Measurements from ENCODE around the gene MUS81. TPM values are rescaled to one million over a fixed set of nuclear protein-coding genes. Genes with fewer than 3 reads are reported as not detected.

The MUS81 gene
- total and polyA plus RNA-seq, 7 donors: 33.5 to 61.8 (median 42.9) TPM

DNA sequence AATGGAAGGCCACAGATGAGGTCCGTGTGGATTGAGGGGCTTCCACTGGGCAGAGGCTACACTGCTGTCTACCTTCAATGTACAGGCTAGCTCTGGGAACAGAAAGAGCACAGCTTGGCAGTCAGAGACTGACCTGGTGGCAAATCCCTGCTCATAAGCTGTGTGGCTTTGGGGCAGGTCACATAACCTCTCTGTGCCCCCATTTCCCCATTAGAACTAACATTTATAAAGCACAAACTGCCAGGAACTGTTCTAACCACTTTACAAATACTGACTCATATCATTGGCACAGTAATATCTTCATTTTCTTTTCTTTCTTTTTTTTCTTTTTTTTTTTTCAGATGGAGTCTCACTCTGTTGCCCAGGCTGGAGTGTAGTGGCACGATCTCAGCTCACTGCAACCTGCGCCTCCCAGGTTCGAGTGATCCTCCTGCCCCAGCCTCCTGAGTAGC is 36.8 kb downstream of the MUS81 start:
- intact Hi-C loops (cut with DNase I): no loop called here
- no peak overlapping the region for H3K4me3 ChIP-seq
- H3K36me3 ChIP-seq: no peaks in the 10 kb centered on the region
- H3K27ac ChIP-seq: no peak overlapping the region
- H3K27me3 ChIP-seq: peaks cover 0 to 15% (median 8%) of the 10 kb centered on the region in 3 donors
- WGBS, 2 donors: 91 to 94% methylated on average over 4 of the region's 4 CpGs
- H3K4me1 ChIP-seq: peaks cover 0 to 42% (median 36%) of the 10 kb centered on the region in 4 donors
- DNase-seq: no peak
- TF ChIP-seq EP300 (IDR thresholded peaks at IDR 0.05) (no peak), POLR2A (IDR thresholded peaks at IDR 0.05) (no peak), CTCF (IDR thresholded peaks at IDR 0.05) (no peak), POLR2AphosphoS5 (IDR thresholded peaks at IDR 0.05) (no peak)
- H3K9me3 ChIP-seq: no peaks in the 10 kb centered on the region

DNA sequence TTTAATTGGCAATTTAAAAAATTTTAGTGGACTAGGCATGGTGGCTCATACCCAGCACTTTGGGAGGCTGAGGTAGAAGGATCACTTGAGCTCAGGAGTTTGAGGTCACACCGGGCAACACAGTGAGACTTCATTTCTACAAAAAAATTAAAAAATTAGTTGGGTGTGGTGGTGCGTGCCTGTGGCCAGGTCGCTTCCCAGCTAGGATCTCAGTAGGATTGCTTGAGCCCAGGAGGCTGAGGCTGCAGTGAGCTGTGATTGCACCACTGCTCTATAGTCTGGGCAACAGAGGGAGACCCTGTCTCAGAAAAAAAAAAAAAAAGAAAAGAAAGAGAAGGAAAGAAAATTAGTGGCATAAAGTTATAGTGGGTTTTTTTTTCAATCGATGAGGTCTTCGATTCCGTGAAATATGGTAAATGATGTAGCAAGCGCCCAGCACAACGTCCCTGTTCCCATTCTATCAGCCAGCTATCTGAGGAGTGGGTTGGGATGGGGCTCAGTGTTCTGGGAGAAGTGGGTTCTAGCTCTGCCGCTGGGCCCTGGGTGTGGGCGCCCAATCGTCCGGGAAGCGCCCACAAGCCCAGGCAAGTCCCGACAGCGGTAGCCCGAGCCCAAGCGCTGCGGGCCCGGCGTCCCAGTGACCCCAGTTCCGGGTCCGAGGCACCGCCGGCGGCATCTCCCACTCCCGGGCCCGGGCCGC is 38.6 kb downstream of the MUS81 start:
- H3K4me3 ChIP-seq: peak overlapping the region; percentile 15 to 70 (median 57)
- no peaks in the 10 kb centered on the region for H3K9me3 ChIP-seq
- H3K4me1 ChIP-seq: peaks cover 0 to 25% (median 18%) of the 10 kb centered on the region in 4 donors
- WGBS, 2 donors: 23 to 26% methylated on average over 28 of the region's 28 CpGs
- intact Hi-C loops (cut with DNase I): no loop called here
- no peak for DNase-seq
- peaks cover 0 to 15% (median 8%) of the 10 kb centered on the region in 3 donors for H3K27me3 ChIP-seq
- H3K27ac ChIP-seq: peak overlapping the region in 2 of 4 donors; percentile 76 to 79
- TF ChIP-seq POLR2A (IDR thresholded peaks at IDR 0.05) (no peak), EP300 (IDR thresholded peaks at IDR 0.05) (no peak), POLR2AphosphoS5 (IDR thresholded peaks at IDR 0.05) (no peak), CTCF (IDR thresholded peaks at IDR 0.05) (no peak)
- no peaks in the 10 kb centered on the region for H3K36me3 ChIP-seq

GRCh38 chr11:65899356-65900124 is 39.3 kb downstream of the MUS81 start:
- DNase-seq: peak; percentile 82
- Histone ChIP-seq H3K4me3 (peak overlapping the region; percentile 15 to 70 (median 57)), H3K36me3 (no peaks in the 10 kb centered on the region), H3K27ac (peak overlapping the region; percentile 53 to 79 (median 74)), H3K27me3 (peaks cover 0 to 15% (median 8%) of the 10 kb centered on the region in 3 donors), H3K9me3 (no peaks in the 10 kb centered on the region), H3K4me1 (peaks cover 0 to 21% (median 16%) of the 10 kb centered on the region in 4 donors)
- TF ChIP-seq POLR2AphosphoS5 (IDR thresholded peaks at IDR 0.05) (peak in 3 of 4 donors; percentile 18 to 55 (median 33)), EP300 (IDR thresholded peaks at IDR 0.05) (no peak)
- intact Hi-C loops (cut with DNase I): loop anchor here (2.0 kb wide), 1 partner anchor 15 kb away; no protein-coding TSS in a partner anchor
- WGBS, 2 donors: 3% methylated on average over 78 of the region's 78 CpGs

DNA sequence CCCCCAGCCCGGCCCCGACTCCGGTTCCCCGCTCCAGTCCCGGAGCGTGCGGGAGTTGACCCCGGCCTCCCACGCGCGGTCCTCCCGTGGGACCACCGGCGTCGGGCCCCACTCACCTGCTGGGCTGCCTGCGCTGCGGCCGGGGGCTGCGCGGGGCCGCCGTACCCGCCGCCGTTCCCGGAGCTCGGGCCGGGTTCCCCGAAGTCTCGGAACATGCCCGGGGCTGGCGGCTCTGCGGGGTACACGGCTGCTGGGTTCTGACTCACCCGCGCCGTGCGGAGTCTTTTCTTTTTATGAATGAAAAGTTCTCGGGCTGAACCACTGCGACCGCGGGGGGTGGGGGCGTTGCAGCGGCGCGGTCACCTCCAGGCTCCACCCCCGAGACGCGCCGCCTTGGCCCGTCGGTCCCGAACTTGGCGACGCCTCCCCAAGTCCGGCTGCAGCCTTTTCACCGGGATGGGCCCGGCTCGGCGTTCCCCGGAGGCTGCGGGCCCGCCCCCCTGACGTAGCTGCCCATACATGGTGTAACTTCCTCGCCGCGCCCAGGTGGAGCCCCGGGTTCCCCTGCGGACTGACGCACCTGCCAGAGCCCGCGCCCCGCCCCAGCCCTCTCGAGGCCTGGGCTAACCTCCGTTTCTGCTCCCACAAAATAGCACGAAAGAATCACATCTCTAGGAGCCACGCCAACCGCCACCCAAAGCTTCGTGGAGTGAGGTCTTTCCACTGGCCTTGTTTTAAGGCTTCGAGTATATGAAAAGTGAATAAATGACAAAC is 40.1 kb downstream of the MUS81 start, which contains the start of gene FOSL1:
Gene FOSL1, minus strand, starts transcription at position 264 of the 774 bp plus-strand sequence. Its CDS starts 49 bp downstream, at position 215.
- DNase-seq: peak; percentile 93
- TF ChIP-seq POLR2AphosphoS5 (IDR thresholded peaks at IDR 0.05) (peak; percentile 47 to 87 (median 70)), EP300 (IDR thresholded peaks at IDR 0.05) (no peak)
- intact Hi-C loops (cut with DNase I): loop anchor here (2.0 kb wide), 1 partner anchor 14 kb away; no protein-coding TSS in a partner anchor

GRCh38 chr11:65900899-65901180 is 40.6 kb downstream of the MUS81 start:
- no peaks in the 10 kb centered on the region for H3K36me3 ChIP-seq
- 33 to 68% methylated on average over 11 of the region's 11 CpGs for whole genome bisulfite sequencing, 2 donors
- H3K4me3 ChIP-seq: peak overlapping the region; percentile 15 to 70 (median 57)
- DNase-seq: no peak
- H3K27ac ChIP-seq: peak overlapping the region; percentile 53 to 79 (median 74)
- H3K4me1 ChIP-seq: peaks cover 0 to 21% (median 16%) of the 10 kb centered on the region in 4 donors
- no peaks in the 10 kb centered on the region for H3K9me3 ChIP-seq
- peaks cover 0 to 15% (median 8%) of the 10 kb centered on the region in 3 donors for H3K27me3 ChIP-seq
- intact Hi-C loops (cut with DNase I): loop anchor here (2.0 kb wide), 1 partner anchor 14 kb away; no protein-coding TSS in a partner anchor
- TF ChIP-seq CTCF (IDR thresholded peaks at IDR 0.05): no peak
- TF ChIP-seq EP300 (IDR thresholded peaks at IDR 0.05): no peak

More for the DNA sequence above, 40.1 kb downstream of the MUS81 start, which contains the start of gene FOSL1:
- H3K4me1 ChIP-seq: peaks cover 0 to 21% (median 16%) of the 10 kb centered on the region in 4 donors
- peak within 1 kb of the TSS; percentile 53 to 79 (median 74) for H3K27ac ChIP-seq
- WGBS, 2 donors: 1% methylated on average over 80 of the region's 80 CpGs
- H3K27me3 ChIP-seq: peaks cover 0 to 15% (median 8%) of the 10 kb centered on the region in 3 donors
- H3K4me3 ChIP-seq: peak within 1 kb of the TSS; percentile 15 to 70 (median 57)
- no peaks in the 10 kb centered on the region for H3K36me3 ChIP-seq
- H3K9me3 ChIP-seq: no peaks in the 10 kb centered on the region
